ENCODE measurements around the gene CRADD. TPM values are rescaled to one million over a fixed set of nuclear protein-coding genes. Genes with fewer than 3 reads are reported as not detected.

The CRADD gene
- total RNA-seq, 4 donors from 2014 or later, result 23.5 to 35.3 (median 26.1) TPM

GRCh38 chr12:93650626-93651025 lies 26.5 kb upstream of the CRADD start:
- no peak for DNase-seq (ENCODE audit: extremely low spot score)
- Histone ChIP-seq H3K27ac (replicated peaks in 1 of 4) (no peak overlapping the region), H3K4me1 (no peaks in the 10 kb centered on the region), H3K27me3 (no peaks in the 10 kb centered on the region), H3K4me3 (no peak overlapping the region), H3K9me3 (no peaks in the 10 kb centered on the region), H3K36me3 (no peaks in the 10 kb centered on the region)
- no peak for TF ChIP-seq EP300 (IDR thresholded peaks at IDR 0.05)
- TF ChIP-seq POLR2A (IDR thresholded peaks at IDR 0.05; ENCODE audit: low read depth), result no peak
- TF ChIP-seq POLR2AphosphoS5 (IDR thresholded peaks at IDR 0.05), result no peak
- no peak for TF ChIP-seq CTCF (IDR thresholded peaks at IDR 0.05)
- intact Hi-C loops (cut with DNase I), result no loop called here
- WGBS, result 100% methylated on average over 1 of the region's 1 CpG

GRCh38 chr12:93653079-93653478 lies 24.1 kb upstream of the CRADD start:
- TF ChIP-seq POLR2A (IDR thresholded peaks at IDR 0.05; ENCODE audit: low read depth) (no peak), CTCF (IDR thresholded peaks at IDR 0.05) (no peak), POLR2AphosphoS5 (IDR thresholded peaks at IDR 0.05) (no peak), EP300 (IDR thresholded peaks at IDR 0.05) (no peak)
- Histone ChIP-seq H3K36me3 (no peaks in the 10 kb centered on the region), H3K27ac (replicated peaks in 1 of 4) (no peak overlapping the region), H3K9me3 (no peaks in the 10 kb centered on the region), H3K4me1 (no peaks in the 10 kb centered on the region), H3K27me3 (no peaks in the 10 kb centered on the region), H3K4me3 (no peak overlapping the region)
- DNase-seq (ENCODE audit: extremely low spot score), result no peak
- WGBS, result 97% methylated on average over 3 of the region's 3 CpGs
- intact Hi-C loops (cut with DNase I), result no loop called here

GRCh38 chr12:93653712-93654111 lies 23.5 kb upstream of the CRADD start:
- DNase-seq (ENCODE audit: extremely low spot score), result no peak
- intact Hi-C loops (cut with DNase I), result no loop called here
- no peaks in the 10 kb centered on the region for H3K36me3 ChIP-seq
- no peaks in the 10 kb centered on the region for H3K9me3 ChIP-seq
- H3K27ac ChIP-seq (replicated peaks in 1 of 4), result no peak overlapping the region
- H3K4me1 ChIP-seq, result no peaks in the 10 kb centered on the region
- 79% methylated on average over 3 of the region's 3 CpGs for WGBS
- no peak overlapping the region for H3K4me3 ChIP-seq
- H3K27me3 ChIP-seq, result no peaks in the 10 kb centered on the region
- TF ChIP-seq EP300 (IDR thresholded peaks at IDR 0.05) (no peak), POLR2AphosphoS5 (IDR thresholded peaks at IDR 0.05) (no peak), CTCF (IDR thresholded peaks at IDR 0.05) (no peak), POLR2A (IDR thresholded peaks at IDR 0.05; ENCODE audit: low read depth) (no peak)

GRCh38 chr12:93654421-93654820 lies 22.8 kb upstream of the CRADD start:
- intact Hi-C loops (cut with DNase I), result no loop called here
- no peak overlapping the region for H3K27ac ChIP-seq (replicated peaks in 1 of 4)
- WGBS, result 89% methylated on average over 2 of the region's 2 CpGs
- no peak for DNase-seq (ENCODE audit: extremely low spot score)
- H3K4me3 ChIP-seq, result no peak overlapping the region
- no peaks in the 10 kb centered on the region for H3K36me3 ChIP-seq
- TF ChIP-seq POLR2AphosphoS5 (IDR thresholded peaks at IDR 0.05), result no peak
- TF ChIP-seq POLR2A (IDR thresholded peaks at IDR 0.05; ENCODE audit: low read depth), result no peak
- no peak for TF ChIP-seq EP300 (IDR thresholded peaks at IDR 0.05)
- no peak for TF ChIP-seq CTCF (IDR thresholded peaks at IDR 0.05)
- no peaks in the 10 kb centered on the region for H3K27me3 ChIP-seq
- no peaks in the 10 kb centered on the region for H3K4me1 ChIP-seq
- no peaks in the 10 kb centered on the region for H3K9me3 ChIP-seq

- Histone ChIP-seq H3K9me3 (no peaks in the 10 kb centered on the region), H3K4me1 (no peaks in the 10 kb centered on the region), H3K27me3 (no peaks in the 10 kb centered on the region), H3K36me3 (no peaks in the 10 kb centered on the region), H3K4me3 (no peak overlapping the region), H3K27ac (replicated peaks in 1 of 4) (no peak overlapping the region)
- intact Hi-C loops (cut with DNase I), result no loop called here
- 98% methylated on average over 2 of the region's 2 CpGs for WGBS
- TF ChIP-seq CTCF (IDR thresholded peaks at IDR 0.05) (no peak), POLR2A (IDR thresholded peaks at IDR 0.05; ENCODE audit: low read depth) (no peak), EP300 (IDR thresholded peaks at IDR 0.05) (no peak), POLR2AphosphoS5 (IDR thresholded peaks at IDR 0.05) (no peak)
- DNase-seq (ENCODE audit: extremely low spot score), result no peak
Observed at GRCh38 chr12:93657071-93657470, 20.1 kb upstream of the CRADD start.
